HFFc6 (cell line): ENCODE data around the gene TLK1. TPM values are rescaled to one million over a fixed set of nuclear protein-coding genes. Genes with fewer than 3 reads are reported as not detected.

ENCODE experiments used
- DNase-seq: peaks from one replicate; pipeline ENCODE4 v3.0.0-alpha.2; 2018
- H3K27ac Mint-ChIP-seq: 2 replicates; pipeline ENCODE4 v1.8.0; 2020; ENCODE audit warnings: mild to moderate bottlenecking, mixed read lengths
- H3K27me3 Mint-ChIP-seq: 2 replicates; pipeline ENCODE4 v1.8.0; 2021; ENCODE audit warnings: mild to moderate bottlenecking, moderate library complexity, mixed read lengths; ENCODE audit not compliant: insufficient read depth
- H3K36me3 Mint-ChIP-seq: 2 replicates; pipeline ENCODE4 v1.8.0; 2021; ENCODE audit warnings: low read depth, mixed read lengths
- H3K4me1 Mint-ChIP-seq: 2 replicates; pipeline ENCODE4 v1.8.0; 2020; ENCODE audit warnings: low read depth, mixed read lengths
- H3K4me3 Mint-ChIP-seq: 2 replicates; pipeline ENCODE4 v1.8.0; 2020; ENCODE audit warnings: mild to moderate bottlenecking, moderate library complexity, mixed read lengths
- H3K9me3 Mint-ChIP-seq: 2 replicates; pipeline ENCODE4 v1.8.0; 2020; ENCODE audit warnings: mild to moderate bottlenecking, mixed read lengths
- total RNA-seq, 6 experiments: library from RNA; stranded (reverse); fragmentation: NEBNext Ultra II Directional; extraction: Animal tissue kit (Norgen Biotek cat#: 25700); gene quantifications; 2 replicates in 1 of 6; 3 replicates in 5 of 6; pipeline ENCODE4 v1.2.3, GENCODE V29; 2021
- TF ChIP-seq, protein P1 (sequence below): fragments of 200-600 bp; sonication (generic); IDR thresholded peaks from 2 replicates; pipeline ENCODE4 v1.5.0; 2021; ENCODE audit warnings: antibody characterized with exemption, mild to moderate bottlenecking

TLK1 gene
- total RNA-seq, 6 experiments from 2014 or later = 46.9 to 61.1 (median 53.1) TPM

GRCh38 chr2:171157109-171157500 lies 3.6 kb downstream of the TLK1 start:
- H3K27me3 Mint-ChIP-seq = peaks cover 3% of the 10 kb centered on the region; the same call in 1 of the 2 replicates
- H3K27ac Mint-ChIP-seq = no peak overlapping the region
- H3K36me3 Mint-ChIP-seq = no peaks in the 10 kb centered on the region; the same call in 1 of the 2 replicates
- TF ChIP-seq, protein P1, sequence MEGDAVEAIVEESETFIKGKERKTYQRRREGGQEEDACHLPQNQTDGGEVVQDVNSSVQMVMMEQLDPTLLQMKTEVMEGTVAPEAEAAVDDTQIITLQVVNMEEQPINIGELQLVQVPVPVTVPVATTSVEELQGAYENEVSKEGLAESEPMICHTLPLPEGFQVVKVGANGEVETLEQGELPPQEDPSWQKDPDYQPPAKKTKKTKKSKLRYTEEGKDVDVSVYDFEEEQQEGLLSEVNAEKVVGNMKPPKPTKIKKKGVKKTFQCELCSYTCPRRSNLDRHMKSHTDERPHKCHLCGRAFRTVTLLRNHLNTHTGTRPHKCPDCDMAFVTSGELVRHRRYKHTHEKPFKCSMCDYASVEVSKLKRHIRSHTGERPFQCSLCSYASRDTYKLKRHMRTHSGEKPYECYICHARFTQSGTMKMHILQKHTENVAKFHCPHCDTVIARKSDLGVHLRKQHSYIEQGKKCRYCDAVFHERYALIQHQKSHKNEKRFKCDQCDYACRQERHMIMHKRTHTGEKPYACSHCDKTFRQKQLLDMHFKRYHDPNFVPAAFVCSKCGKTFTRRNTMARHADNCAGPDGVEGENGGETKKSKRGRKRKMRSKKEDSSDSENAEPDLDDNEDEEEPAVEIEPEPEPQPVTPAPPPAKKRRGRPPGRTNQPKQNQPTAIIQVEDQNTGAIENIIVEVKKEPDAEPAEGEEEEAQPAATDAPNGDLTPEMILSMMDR = no peak
- DNase-seq = no peak
- H3K4me1 Mint-ChIP-seq = peaks cover 65% of the 10 kb centered on the region
- no peaks in the 10 kb centered on the region for H3K9me3 Mint-ChIP-seq
- H3K4me3 Mint-ChIP-seq = no peak overlapping the region

DNA sequence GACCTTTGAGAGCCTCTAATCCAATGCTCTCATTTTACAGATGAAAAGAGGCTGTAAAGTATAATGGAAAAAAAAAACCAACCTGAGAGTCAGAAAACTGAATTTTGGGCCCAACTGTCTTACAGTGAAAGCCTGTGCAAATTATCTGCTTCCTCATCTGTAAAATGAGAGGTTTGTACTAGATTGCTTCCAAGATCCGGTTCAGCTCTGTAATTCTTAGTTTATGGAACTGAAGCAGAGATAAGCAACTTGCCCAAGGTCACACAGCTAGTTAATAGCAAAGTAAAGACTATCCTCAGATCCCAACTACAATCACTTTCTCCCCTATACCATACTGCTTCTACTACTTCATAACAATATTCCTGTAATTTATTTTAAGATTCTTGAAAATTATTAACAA lies 6.3 kb downstream of the TLK1 start:
- H3K4me1 Mint-ChIP-seq = peaks cover 55% of the 10 kb centered on the region
- H3K36me3 Mint-ChIP-seq = no peaks in the 10 kb centered on the region; the same call in 1 of the 2 replicates
- TF ChIP-seq, protein P1 = no peak
- no peak for DNase-seq
- peak overlapping the region; percentile 8; the same call in 1 of the 2 replicates for H3K4me3 Mint-ChIP-seq
- H3K27me3 Mint-ChIP-seq = peaks cover under 1% of the 10 kb centered on the region; the same call in 1 of the 2 replicates
- H3K27ac Mint-ChIP-seq = peak overlapping the region; percentile 32
- no peaks in the 10 kb centered on the region for H3K9me3 Mint-ChIP-seq

DNA sequence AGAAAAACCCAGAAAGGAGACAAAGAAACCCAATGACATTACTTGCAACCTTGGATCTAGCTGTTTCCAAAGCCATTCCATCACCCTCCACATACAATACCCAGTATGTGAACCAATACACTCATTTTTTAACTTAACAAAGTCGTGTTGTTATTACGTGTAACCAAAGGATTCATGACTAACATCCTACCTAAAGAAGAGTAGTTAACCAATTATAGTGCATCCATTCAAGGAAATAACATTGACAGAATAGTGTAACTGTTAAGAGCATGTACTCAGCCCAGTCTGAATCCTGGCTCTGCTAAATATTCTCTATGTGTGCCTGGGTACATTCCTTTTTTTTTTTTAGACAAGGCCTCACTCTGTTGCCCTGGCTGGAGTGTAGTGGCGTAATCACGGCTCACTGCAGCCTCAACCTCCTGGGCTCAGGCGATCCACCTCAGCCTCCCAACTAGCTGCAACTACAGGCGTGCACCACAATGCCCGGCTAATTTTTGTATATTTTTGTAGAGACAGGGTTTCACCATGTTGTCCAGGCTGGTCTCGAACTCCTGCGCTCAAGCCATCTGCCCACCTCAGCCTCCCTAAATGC lies 9.9 kb downstream of the TLK1 start:
- DNase-seq = no peak
- no peaks in the 10 kb centered on the region; the same call in 1 of the 2 replicates for H3K36me3 Mint-ChIP-seq
- H3K4me1 Mint-ChIP-seq = peaks cover 48% of the 10 kb centered on the region
- TF ChIP-seq, protein P1 = no peak
- H3K4me3 Mint-ChIP-seq = no peak overlapping the region
- no peaks in the 10 kb centered on the region for H3K9me3 Mint-ChIP-seq
- no peak overlapping the region for H3K27ac Mint-ChIP-seq
- H3K27me3 Mint-ChIP-seq = no peaks in the 10 kb centered on the region

GRCh38 chr2:171149986-171150693 lies 10.6 kb downstream of the TLK1 start:
- no peak for DNase-seq
- TF ChIP-seq, protein P1 = no peak
- Mint-ChIP-seq H3K9me3 (no peaks in the 10 kb centered on the region), H3K27ac (no peak overlapping the region), H3K27me3 (no peaks in the 10 kb centered on the region), H3K36me3 (no peaks in the 10 kb centered on the region; the same call in 1 of the 2 replicates), H3K4me3 (no peak overlapping the region), H3K4me1 (peaks cover 42% of the 10 kb centered on the region)

DNA sequence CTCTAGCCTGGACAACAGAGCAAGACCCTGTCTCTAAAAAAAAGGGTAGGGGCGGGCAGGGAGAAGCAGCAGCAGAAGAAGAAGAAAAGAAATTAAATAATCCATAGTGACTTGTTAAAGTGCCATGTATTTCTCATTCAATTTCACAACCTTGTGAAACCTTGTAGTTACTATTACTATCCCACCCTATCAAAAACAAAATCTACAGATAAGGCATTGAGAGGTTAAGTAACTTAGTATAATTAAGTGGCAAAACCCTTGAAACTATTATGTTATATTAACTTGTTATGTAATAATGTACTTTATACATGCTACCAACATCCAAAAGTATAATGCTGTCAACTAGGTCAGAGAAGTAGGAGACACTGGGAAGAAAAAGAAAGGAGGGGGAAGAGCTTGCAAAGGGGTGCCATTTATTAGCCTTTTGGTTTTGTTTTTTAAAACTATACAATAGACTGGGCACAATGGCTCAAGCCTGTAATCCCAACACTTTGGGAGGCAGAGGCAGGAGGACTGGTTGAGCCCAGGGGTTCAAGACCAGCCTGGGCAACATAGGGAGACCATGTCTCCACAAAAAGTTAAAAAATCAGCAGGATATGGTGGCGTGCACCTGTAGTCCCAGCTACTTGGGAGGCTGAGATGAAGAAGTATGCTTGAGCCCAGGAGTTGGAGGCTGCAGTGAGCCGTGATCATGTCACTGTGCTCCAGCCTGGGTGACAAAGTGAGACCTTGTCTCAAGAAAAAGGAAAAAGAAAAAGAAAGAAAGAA lies 11.3 kb downstream of the TLK1 start:
- H3K27ac Mint-ChIP-seq = no peak overlapping the region
- DNase-seq = no peak
- TF ChIP-seq, protein P1 = no peak
- peaks cover 41% of the 10 kb centered on the region for H3K4me1 Mint-ChIP-seq
- no peak overlapping the region for H3K4me3 Mint-ChIP-seq
- no peaks in the 10 kb centered on the region; the same call in 1 of the 2 replicates for H3K36me3 Mint-ChIP-seq
- H3K9me3 Mint-ChIP-seq = no peaks in the 10 kb centered on the region
- no peaks in the 10 kb centered on the region for H3K27me3 Mint-ChIP-seq
